Hematopoietic multipotent progenitor cell treated with erythropoietin and hydrocortisone succinate and interleukin-3 and kit ligand, for 6 days (in vitro differentiated cells): ENCODE results near the gene GEMIN7.
A peak's percentile ranks its signal among the peaks of the same experiment; 100 is the strongest.
"Not testable (repeated sequence)": the region's sequence is repeated elsewhere in the genome, so short reads cannot be mapped to it uniquely, and the experiment has no call there.

Experiments
- DNase-seq: peaks from one replicate; pipeline ENCODE4 v3.0.0-alpha.2; 2015

GEMIN7 gene

DNA sequence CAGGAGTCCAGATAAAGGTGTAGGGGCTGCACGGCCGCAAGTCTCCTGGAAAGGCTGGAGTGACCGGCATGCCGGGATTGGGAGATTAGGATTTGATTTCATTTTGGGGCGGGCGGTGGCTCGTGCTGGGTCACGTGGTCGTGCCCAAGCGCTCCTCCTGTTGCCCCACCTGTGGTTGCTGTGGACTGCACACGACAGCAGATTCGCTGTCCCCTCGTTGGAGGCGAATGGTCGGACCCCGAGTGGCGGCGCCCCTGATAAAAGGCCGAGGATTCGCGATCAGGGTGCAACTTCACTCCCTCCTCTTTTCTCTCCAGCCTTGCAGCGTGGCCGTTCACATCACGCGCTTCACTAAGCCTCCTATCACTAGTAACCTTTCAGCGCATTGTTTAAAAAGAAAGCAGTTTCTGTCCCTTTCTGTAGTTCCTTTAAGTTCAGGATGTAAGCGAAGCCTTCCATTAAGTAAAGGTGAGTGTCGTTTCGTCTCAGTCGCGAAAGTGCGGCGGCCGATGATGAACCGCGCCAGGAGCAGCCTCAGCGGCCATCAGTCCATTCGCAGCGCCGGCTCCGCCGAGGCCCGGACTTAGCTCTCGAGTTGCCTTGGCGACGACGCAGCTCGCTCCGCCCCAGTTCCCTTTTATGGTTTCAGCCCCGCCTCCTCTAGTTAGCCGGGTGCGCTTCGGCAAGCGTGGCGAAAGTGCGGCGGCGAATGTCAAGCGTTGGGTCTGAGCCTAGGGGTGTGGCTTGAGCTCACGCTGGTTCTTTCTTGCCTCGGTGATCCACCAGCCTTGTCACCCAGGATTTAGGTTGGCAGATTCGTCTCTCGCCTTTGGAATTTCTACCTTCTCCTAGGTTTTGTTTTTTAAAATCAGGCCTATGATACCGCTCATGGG, 12.2 kb downstream of the GEMIN7 start:
- DNase-seq, result peak; percentile 99

DNA sequence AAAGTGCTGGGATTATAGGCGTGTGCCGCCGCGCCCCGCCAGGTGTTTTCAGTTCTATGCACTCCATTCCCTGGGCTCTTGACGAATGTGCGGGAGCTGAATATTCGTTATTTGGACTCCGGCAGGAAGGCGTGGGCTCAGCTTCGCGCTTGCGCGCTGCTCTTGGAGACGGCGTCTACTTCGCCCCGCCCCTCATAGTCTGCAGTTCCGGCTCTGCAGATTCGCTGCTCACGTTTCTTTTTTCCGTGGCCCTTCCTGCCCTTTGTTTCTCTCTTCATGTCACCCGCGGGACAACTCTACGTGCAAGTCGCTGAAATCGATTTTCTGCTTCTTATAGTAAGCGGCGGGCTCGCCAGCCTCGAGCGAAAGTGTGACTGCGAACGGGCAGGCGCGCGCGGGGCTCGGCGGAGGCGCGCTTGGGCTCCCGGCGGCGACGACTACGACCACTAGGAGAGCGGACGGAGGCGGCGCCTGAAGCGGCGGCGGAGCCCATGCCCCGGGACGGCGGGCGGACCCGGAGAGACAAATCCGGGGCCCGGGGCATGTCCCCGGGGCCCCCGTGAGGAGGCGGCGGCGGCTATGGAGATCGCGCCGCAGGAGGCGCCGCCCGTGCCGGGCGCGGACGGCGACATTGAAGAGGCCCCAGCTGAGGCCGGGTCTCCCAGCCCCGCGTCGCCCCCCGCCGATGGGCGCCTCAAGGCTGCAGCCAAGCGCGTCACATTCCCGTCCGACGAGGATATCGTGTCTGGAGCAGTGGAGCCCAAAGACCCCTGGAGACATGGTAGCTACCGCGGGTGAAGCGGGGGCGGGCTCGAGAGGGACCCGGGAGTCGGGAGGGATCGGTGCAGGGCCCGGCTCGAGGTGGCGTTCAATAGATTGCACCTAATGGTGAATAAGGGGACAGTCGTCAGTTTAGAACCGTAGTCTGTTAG, 14.0 kb downstream of the GEMIN7 start, which contains the start of gene PPP1R37:
TSS of gene PPP1R37 (plus strand) at position 433 of the 932 bp plus-strand sequence. CDS start at position 580, 147 bp downstream.
- peak; percentile 99 for DNase-seq

- no peak for DNase-seq
These were observed 15.1 kb downstream of the GEMIN7 start for GRCh38 chr19:45094137-45094536.

DNA sequence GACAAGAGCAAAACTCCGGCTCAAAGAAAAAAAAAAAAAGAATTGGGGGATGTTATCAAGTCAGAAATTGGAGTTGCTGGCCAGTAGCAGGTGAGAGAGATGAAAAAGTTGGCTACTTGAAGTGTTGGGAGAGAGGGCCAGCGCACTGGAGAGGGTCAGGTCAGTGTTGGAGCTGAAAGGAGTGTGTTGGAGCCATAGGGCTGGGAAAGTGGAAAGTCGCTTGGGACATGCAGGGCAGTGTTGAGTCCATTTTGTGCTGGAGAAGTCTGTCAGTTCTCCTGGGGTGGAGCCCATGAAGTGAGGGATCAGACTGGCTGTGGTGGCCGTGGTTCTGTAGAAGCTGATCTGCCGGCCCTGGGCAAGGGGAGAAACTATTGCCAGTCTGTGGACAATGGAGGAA, 15.6 kb downstream of the GEMIN7 start:
- no peak for DNase-seq

DNA sequence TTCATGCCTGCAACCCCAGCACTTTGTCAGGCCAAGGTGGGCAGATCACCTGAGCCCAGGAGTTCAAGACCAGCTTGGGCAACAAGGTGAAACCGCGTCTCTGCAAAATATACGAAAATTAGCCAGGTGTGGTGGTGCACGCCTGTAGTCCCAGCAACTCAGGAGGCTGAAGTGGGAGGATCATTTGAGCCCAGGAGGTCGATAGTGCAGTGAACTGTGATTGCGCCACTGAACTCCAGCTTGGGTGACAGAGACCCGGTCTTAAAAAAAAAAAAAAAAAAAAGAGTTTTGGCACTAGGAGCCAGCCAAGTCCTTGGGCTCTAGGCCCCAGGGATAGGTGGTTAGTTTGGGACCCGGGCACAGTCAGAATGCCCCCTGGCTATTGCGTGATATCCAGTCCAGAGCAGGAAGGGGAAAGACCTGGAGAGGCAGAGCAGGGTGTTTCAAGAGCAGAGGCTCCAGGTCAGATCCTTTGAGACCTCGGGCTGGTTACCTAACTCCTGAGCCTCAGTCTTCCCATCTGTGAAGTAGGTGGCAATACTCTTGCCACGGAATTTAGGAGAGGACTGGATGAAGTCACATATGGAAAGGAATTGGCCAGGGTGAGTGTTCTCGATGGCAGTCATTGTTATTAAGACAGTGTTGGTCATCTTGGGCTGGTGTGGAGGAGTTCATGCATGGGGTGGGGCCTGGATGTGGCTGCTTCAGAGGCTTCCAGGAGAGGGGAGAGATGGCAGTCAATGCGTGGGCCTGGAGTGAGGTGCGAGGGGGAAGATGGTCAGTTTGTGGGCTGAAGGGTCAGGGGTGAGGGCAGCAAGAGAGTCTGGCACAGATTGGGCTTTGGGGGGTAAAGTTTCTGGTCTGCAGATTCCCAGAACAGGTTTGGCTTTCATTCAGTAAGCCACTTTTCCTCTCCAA, 16.7 kb downstream of the GEMIN7 start:
- DNase-seq, result no peak

DNA sequence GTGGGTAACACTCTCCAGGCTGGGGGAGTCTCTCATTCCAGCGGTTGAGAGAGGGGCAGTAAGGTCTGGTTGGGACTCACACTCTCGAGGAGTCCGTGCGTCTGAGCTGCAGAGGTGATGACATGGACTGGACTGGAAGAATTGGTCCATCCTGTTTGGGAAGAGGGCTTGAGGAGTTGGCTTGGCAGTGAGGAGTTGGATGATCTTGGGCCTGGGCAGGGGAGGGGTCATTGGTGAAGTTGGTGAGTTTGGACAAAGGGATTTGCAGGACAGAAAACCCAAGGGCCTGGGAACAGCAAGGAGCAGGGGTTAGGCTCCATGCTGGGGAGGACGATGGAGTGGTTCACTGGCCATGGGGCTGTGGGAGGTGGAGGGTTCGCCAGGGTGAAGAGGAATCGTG, 17.6 kb downstream of the GEMIN7 start:
- DNase-seq, result no peak

DNA sequence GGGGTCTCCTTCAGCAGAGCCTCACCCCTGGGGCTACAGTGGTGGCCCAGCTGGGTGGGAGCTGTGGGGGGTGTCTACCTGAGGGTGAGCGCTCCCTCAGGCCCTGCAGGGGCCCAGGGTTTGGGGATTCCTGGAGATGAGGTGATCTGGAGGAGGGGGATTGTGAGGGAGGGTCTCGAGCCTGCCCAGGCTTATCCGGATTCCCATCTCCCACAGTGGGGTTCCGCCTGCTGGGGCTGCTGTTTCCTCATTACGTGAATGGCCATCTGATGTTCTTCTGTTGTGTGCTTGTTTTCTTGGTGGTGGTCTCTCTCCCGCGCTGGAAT, 18.4 kb downstream of the GEMIN7 start:
- DNase-seq, result no peak

- peak; percentile 30 for DNase-seq
These were observed 18.9 kb downstream of the GEMIN7 start for GRCh38 chr19:45097776-45098520.

DNA sequence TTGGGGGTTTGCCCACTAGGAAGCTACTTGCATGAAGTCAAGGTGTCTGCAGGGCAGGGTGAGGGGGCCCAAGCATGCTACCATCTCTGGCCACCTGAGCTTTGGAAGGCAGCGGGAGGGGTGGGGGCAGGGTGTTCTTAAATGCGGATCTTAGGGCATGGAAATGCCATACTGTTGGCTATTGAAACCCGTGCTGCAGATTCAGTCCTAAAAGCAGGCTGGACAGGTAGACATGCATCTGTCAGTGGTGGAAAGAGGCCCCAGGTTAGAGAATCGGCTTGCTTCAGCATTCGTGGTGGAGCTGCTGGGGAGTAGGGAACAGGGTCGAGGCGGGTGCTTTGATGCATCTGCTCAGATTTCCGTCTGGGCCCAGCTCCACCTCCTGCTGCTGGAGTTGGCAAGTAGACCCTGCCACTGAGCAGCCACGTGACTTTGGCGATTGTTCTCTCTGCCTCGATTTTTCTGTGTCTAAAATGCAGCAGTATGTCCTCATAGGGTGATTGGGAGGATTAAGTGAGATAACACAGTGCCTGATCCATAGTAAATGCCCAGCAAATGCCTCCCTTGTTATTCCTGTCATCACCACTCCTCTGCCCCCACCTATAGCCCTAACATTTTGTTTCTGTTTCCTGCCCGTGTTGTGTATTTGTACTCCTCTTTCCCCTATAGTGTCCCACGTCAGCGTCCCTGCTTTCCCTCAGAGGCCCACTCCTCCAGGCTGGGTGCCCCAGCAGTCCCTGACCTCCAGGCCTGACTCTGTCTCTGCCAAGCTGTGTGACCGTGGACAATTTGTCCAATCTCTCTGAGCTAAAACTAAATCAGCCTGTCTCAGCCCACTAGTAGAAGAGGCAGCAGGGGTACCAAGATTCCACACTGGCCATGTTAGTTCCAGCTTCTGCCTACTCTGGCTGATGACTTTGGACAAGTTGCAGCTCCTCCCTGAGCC, 19.7 kb downstream of the GEMIN7 start:
- DNase-seq, result no peak

DNA sequence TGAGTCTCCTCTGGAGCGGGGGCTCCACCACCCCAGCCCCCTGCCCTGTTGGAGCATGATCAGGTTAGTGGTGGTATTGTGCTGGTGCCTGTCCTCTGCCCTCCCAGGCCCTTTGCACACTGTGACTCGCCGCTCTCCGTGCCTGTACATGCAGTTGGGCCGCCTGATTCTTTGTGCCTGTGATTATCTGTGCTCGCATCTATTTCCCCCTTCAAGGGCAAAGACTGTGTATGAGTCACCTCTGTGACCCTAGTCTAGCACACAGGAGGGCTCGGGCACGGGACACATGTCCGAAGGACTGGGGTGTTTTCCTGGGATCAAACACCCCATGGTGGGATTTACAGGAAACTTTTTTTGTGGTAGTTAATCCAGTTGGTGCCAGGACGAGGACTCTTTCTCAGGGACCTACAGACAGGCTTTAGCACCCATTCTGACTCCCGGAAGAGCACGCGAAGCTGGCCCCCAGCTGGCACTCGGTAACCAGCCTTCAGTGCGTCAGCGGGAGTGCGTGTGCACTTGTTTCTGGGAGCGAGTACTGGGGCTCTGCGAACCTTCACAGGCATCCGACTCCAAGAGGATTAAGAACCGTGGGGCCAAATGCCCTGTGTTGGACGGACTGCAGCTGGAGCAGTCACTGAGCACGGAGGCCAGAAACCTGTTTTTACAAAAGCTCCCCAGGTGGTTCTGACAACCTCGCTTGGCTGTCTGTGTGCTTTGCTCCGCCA, 20.6 kb downstream of the GEMIN7 start:
- DNase-seq, result no peak

DNA sequence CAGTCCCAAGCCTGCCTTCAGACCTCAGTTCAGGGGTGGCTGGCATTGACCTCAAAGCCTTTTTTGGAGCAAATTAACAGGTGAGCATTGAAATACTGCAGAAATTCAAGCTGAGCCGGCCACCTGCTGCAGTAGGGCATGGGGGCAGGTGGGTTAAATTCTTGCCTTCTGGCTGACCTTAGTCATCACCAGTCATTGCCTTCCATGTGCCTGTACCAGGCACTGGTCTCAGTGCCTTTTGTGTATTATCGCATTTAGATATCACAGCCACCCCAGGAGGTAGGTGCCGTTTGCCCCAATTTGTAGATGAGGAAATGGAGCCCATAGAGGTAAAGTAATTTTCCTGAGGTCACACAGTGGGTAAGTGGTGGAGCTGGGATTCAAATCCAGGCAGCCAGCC, 21.1 kb downstream of the GEMIN7 start:
- DNase-seq, result no peak

DNA sequence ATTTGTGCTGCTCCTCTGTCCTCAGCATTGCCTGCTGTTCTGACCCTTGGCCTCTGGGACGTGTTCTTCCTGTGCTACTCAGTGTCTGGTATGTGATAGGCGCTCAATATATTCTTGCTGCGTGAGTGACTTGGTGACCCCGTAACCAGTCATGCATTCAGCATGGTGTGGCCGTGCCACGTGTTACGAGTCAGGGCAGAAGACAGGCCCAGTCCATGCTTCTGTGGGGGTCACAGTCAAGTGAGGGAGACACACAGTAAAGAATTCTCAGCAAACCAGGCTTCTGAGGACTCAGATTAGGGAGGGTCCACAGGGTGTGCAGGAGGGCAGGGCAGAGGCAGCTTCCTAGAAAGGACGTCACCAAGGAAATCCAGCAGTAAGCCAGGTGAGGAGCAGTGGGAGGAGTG, 21.8 kb downstream of the GEMIN7 start:
- no peak for DNase-seq

- no peak for DNase-seq
These were observed 22.7 kb downstream of the GEMIN7 start for GRCh38 chr19:45101806-45102205.

- no peak for DNase-seq
These were observed 23.4 kb downstream of the GEMIN7 start for GRCh38 chr19:45102481-45102880.

GRCh38 chr19:45103156-45103507, 24.1 kb downstream of the GEMIN7 start:
- DNase-seq, result no peak

GRCh38 chr19:45103508-45104319, 24.7 kb downstream of the GEMIN7 start:
- no peak for DNase-seq

DNA sequence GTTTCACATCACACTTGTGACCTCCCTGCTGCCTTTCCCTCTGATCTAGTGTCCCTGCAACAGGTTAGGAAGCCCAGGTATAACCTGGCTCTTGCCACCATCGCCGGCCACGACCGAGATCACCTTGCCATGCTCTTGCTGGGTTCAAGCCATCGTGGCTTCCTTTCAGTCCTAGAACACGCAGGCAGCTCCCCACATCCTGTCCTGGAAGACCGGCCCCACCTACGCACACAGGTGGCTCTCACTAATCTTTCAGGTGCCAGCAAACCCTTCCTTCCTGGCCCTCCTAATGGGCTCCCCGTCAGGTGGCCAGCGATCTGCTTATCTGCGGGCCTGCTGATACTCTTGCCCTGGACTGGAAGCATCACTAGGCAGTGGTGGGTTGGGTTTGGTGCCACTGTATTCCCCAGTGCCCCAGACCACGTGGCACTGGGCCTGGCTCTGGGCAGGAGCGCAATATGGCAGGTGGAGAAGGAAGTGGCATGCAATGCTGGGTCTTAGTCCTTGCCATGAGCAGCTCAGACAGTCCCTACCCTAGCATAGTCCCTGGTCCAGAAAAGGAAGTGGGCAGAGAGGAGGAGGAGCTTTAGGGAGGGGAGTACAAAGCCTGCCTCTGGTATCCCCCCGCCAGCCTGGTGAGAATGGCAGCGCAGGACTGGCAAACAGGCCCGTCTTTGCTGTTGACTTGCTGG, 25.7 kb downstream of the GEMIN7 start:
- no peak for DNase-seq

- DNase-seq, result not testable (repeated sequence)
These were observed 27.3 kb downstream of the GEMIN7 start for GRCh38 chr19:45106363-45106762.
